Measurements from ENCODE around the gene FEN1.

FEN1 gene

GRCh38 chr11:61792310-61793082, at the start of gene FEN1, which contains the start of gene TMEM258:
Gene FEN1 (plus strand): TSS chr11:61792911. CDS start chr11:61795362, 2,451 bp downstream.
Gene TMEM258 (minus strand): TSS chr11:61792599. CDS start chr11:61792558, 41 bp downstream.
- peak; percentile 95 for DNase-seq (ENCODE audit: low spot score)

GRCh38 chr11:61743486-61744095, 49.1 kb upstream of the FEN1 start:
- no peak for DNase-seq (ENCODE audit: low spot score)

- DNase-seq (ENCODE audit: low spot score): no peak
These were observed 48.5 kb upstream of the FEN1 start for GRCh38 chr11:61744181-61744580.

GRCh38 chr11:61744609-61745156, 48.0 kb upstream of the FEN1 start:
- no peak for DNase-seq (ENCODE audit: low spot score)

- no peak for DNase-seq (ENCODE audit: low spot score)
These were observed 46.8 kb upstream of the FEN1 start for GRCh38 chr11:61745781-61746441.

GRCh38 chr11:61746442-61747191, 46.1 kb upstream of the FEN1 start:
- DNase-seq (ENCODE audit: low spot score): no peak

GRCh38 chr11:61747192-61747966, 45.3 kb upstream of the FEN1 start:
- peak; percentile 56 for DNase-seq (ENCODE audit: low spot score)

- no peak for DNase-seq (ENCODE audit: low spot score)
These were observed 44.8 kb upstream of the FEN1 start for GRCh38 chr11:61747967-61748285.

- DNase-seq (ENCODE audit: low spot score): no peak
These were observed 43.0 kb upstream of the FEN1 start for GRCh38 chr11:61749591-61750217.

GRCh38 chr11:61750631-61751273, 42.0 kb upstream of the FEN1 start:
- DNase-seq (ENCODE audit: low spot score): peak; percentile 19

GRCh38 chr11:61751384-61751783, 41.3 kb upstream of the FEN1 start:
- no peak for DNase-seq (ENCODE audit: low spot score)

GRCh38 chr11:61752117-61752924, 40.4 kb upstream of the FEN1 start, which contains the start of gene MYRF:
Gene MYRF (plus strand): TSS chr11:61752636. CDS start chr11:61752745, 109 bp downstream.
- DNase-seq (ENCODE audit: low spot score): no peak

- DNase-seq (ENCODE audit: low spot score): no peak
These were observed 39.7 kb upstream of the FEN1 start for GRCh38 chr11:61752925-61753521.

GRCh38 chr11:61753672-61754071, 39.0 kb upstream of the FEN1 start:
- DNase-seq (ENCODE audit: low spot score): no peak

GRCh38 chr11:61754534-61755482, 37.9 kb upstream of the FEN1 start:
- DNase-seq (ENCODE audit: low spot score): no peak

- DNase-seq (ENCODE audit: low spot score): no peak
These were observed 36.6 kb upstream of the FEN1 start for GRCh38 chr11:61756147-61756451.

- DNase-seq (ENCODE audit: low spot score): no peak
These were observed 36.1 kb upstream of the FEN1 start for GRCh38 chr11:61756452-61757212.

Data from NAMALWA (cell line).